Right cardiac atrium (tissue), 5 donors: ENCODE measurements around the gene NDFIP2. TPM values are rescaled to one million over a fixed set of nuclear protein-coding genes. Genes with fewer than 3 reads are reported as not detected.
A peak's percentile ranks its signal among the peaks of the same experiment; 100 is the strongest.

Experiments used
- ATAC-seq, 2 donors: fragments of 200-7000 bp; cut with Tn5 transposase; one replicate each; pipeline versions ENCODE4 v1.8.0 to v1.9.1; 2020; ENCODE audit warnings: moderate library complexity in 2 of 2, mild to moderate bottlenecking in 1 of 2
- DNase-seq, 3 donors: peaks; one replicate each; pipeline ENCODE4 v3.0.0-alpha.2; 2020
- H3K27ac ChIP-seq: one replicate; pipeline ENCODE4 v1.5.1; 2013; ENCODE audit warnings: mild to moderate bottlenecking, low read length, control low read depth, moderate library complexity
- H3K27me3 ChIP-seq: one replicate; pipeline ENCODE4 v1.6.1; 2013; ENCODE audit not compliant: control insufficient read depth, insufficient read depth
- H3K4me1 ChIP-seq: one replicate; pipeline ENCODE4 v1.6.1; 2013; ENCODE audit warnings: low read length; ENCODE audit not compliant: control insufficient read depth, insufficient read depth
- H3K4me3 ChIP-seq: one replicate; pipeline ENCODE4 v1.5.1; 2013; ENCODE audit warnings: low read length, control low read depth
- H3K9me3 ChIP-seq: one replicate; pipeline ENCODE4 v1.6.1; 2013; ENCODE audit warnings: low read length; ENCODE audit not compliant: control insufficient read depth
- WGBS: extraction: QIAGEN DNeasy Blood & Tissue Kit; methylation state at CpG from one replicate; pipeline ENCODE4 v1.1.7; 2013; 5-methylcytosine and 5-hydroxymethylcytosine counted together
- intact Hi-C, 4 donors: fragments of 100-400 bp; cut with DNase I; formaldehyde crosslinking; loops; one replicate each; pipeline versions ENCODE4 v1.11.0 to v1.14.0; 2022 to 2023
- polyA plus RNA-seq: library from polyadenylated mRNA; stranded (reverse); fragments of 200-250 nt; gene quantifications from one replicate; pipeline ENCODE4 v1.2.3, GENCODE V29; 2013
- total RNA-seq, 4 donors: library from RNA; stranded (reverse); fragmentation: NEBNext Ultra II Directional; extraction: Animal tissue kit (Norgen Biotek cat#: 25700); gene quantifications; one replicate each; pipeline ENCODE4 v1.2.1, GENCODE V29; 2021
- donor health status: healthy with polysubstance abuse.
- donor health status: DM: no; HTN: yes; CAD: no.
- donor health status: DM: no; HTN: no; CAD: no.
- donor health status: DM: no; HTN: yes; CAD: no; lungs with severe emphysema.
- donor health status: DM: yes; HTN: yes; CAD: no.

Gene NDFIP2
- total and polyA plus RNA-seq, 5 donors: 29.0 to 48.7 (median 40.1) TPM

DNA sequence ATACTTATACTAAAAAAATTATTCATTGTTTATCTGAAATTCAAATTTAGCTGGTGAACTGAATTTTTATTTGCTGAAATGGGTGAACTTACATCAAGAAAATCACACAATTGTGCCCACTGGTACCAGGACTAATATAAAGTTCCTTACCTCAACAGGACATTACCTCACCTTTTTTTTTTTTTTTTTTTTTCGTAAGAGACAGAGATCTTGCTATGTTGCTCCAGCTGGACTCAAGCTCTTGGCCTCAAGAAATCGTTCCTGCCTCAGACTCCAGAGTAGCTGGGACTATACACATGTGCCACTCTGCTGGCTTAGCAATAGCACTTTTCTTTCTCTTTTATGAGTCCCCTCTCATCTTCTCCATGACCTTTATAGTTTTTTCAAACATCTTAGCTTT lies 22.5 kb upstream of the NDFIP2 start:
- H3K9me3 ChIP-seq: no peaks in the 10 kb centered on the region
- intact Hi-C loops: no loop called here
- WGBS: 55% methylated on average over 2 of the region's 2 CpGs
- ATAC-seq (no peak), DNase-seq (no peak)
- no peaks in the 10 kb centered on the region for H3K27me3 ChIP-seq
- H3K27ac ChIP-seq: no peak overlapping the region
- no peaks in the 10 kb centered on the region for H3K4me1 ChIP-seq
- no peak overlapping the region for H3K4me3 ChIP-seq

DNA sequence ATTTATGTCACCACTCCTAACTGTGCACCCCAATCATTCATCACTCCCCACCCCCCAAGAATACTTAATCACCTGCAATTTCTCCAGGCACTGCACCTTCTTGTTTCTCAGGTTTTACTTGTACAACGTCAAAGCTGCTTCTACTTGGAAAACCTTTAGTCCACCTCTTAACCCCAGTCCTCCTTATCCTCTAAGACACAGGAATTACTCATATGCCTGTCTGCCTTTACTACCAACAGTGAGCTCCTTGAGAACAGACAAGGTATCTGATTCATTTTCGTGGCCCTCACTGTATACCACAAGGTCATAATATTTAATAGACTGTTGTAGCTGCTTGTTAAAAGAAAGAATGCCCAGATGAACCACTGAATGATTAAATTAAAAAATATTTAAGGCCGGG lies 21.0 kb upstream of the NDFIP2 start:
- no peaks in the 10 kb centered on the region for H3K9me3 ChIP-seq
- WGBS: 85% methylated on average over 3 of the region's 3 CpGs
- H3K27ac ChIP-seq: no peak overlapping the region
- DNase-seq: no peak
- H3K4me1 ChIP-seq: no peaks in the 10 kb centered on the region
- no peaks in the 10 kb centered on the region for H3K27me3 ChIP-seq
- intact Hi-C loops: no loop called here
- no peak overlapping the region for H3K4me3 ChIP-seq
- ATAC-seq: no peak

DNA sequence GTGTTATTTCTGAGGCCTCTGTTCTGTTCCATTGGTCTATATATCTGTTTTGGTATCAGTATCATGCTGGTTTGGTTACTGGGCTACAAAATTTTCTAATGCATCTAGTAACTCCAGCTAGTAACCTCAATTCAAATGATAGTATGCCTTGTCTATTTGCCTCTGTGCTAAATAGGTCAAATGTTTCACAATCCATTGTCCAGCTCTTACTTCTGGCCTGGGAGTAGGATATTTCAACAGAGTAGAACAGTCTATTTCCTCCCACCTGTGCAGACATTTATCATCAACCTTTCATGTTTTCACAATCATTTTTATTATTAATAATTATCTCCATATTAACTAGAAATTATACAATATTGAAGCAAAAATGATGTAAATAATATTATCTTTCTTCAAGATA lies 18.1 kb upstream of the NDFIP2 start:
- Histone ChIP-seq H3K27me3 (no peaks in the 10 kb centered on the region), H3K9me3 (no peaks in the 10 kb centered on the region), H3K27ac (no peak overlapping the region), H3K4me1 (no peaks in the 10 kb centered on the region), H3K4me3 (no peak overlapping the region)
- DNase-seq (no peak), ATAC-seq (no peak)
- intact Hi-C loops: no loop called here

DNA sequence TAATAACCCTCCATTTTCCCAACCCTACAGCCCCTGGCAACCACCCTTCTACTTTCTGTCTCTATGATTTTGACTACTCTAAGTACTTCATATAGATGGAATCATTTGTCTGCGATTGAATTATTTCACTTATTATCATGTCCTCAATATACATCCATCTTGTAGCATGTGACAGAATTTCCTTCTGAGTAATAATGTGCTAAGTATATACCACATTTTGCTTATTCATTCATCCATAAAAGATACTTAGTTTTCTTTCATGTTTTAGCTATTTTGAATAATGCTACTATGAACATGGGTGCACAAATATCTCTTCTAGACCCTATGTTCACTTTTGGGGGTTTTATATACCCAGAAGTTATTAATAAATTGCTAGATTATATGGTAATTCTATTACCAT lies 17.4 kb upstream of the NDFIP2 start:
- DNase-seq: no peak
- no peak overlapping the region for H3K27ac ChIP-seq
- no peaks in the 10 kb centered on the region for H3K27me3 ChIP-seq
- intact Hi-C loops: no loop called here
- H3K9me3 ChIP-seq: no peaks in the 10 kb centered on the region
- ATAC-seq: no peak
- H3K4me1 ChIP-seq: no peaks in the 10 kb centered on the region
- no peak overlapping the region for H3K4me3 ChIP-seq
- WGBS: 95% methylated on average over 1 of the region's 1 CpG

- 49% methylated on average over 2 of the region's 2 CpGs for WGBS
- no peak for ATAC-seq
- Histone ChIP-seq H3K27ac (no peak overlapping the region), H3K4me1 (no peaks in the 10 kb centered on the region), H3K4me3 (no peak overlapping the region), H3K9me3 (no peaks in the 10 kb centered on the region), H3K27me3 (no peaks in the 10 kb centered on the region)
- intact Hi-C loops: no loop called here
- no peak for DNase-seq
Observed at GRCh38 chr13:79466872-79467271, 14.1 kb upstream of the NDFIP2 start.

DNA sequence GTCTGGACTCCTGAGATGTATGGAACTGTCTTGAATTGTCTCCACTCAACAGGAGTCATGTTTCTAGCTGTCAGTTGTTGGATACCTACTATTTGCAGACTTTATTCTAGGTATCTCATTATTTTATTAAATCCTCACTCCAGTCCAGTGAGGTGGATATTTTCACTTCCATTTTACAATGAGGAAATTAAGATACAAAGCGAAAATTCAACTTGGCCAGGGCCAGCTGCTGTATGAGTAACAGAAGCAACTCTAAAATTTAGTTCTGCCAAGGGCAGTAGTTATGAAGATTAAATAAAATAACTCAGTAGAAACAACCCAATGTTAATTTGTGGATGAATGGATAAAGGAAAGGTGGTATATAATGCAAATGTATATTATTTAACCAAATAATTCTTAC lies 12.6 kb upstream of the NDFIP2 start:
- no peaks in the 10 kb centered on the region for H3K4me1 ChIP-seq
- 83% methylated on average over 1 of the region's 1 CpG for WGBS
- no peak for DNase-seq
- intact Hi-C loops: no loop called here
- no peak overlapping the region for H3K4me3 ChIP-seq
- H3K27me3 ChIP-seq: no peaks in the 10 kb centered on the region
- ATAC-seq: no peak
- no peak overlapping the region for H3K27ac ChIP-seq
- no peaks in the 10 kb centered on the region for H3K9me3 ChIP-seq

GRCh38 chr13:79468819-79469218 lies 12.1 kb upstream of the NDFIP2 start:
- WGBS: 85% methylated on average over 3 of the region's 3 CpGs
- no peak overlapping the region for H3K4me3 ChIP-seq

DNA sequence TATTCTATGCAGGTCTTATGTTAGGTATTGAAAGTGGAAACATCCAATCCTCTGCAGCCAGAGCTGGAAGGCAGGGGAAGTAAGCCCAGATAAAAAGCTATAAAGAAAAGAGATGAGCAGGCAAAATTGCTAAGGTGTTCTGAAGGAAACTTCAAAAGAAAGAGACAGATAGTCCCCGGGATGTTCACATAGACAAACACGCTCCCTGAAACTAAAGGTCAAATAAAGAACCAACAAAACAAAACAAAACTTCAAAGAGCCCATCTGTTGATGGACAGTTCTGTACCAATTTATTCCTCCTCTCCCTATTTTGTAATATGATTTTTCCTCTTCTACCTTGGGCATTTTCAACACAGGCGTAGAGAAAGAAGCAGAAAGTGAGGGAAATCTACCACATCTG lies 11.3 kb upstream of the NDFIP2 start:
- DNase-seq: no peak
- ATAC-seq: no peak
- no peaks in the 10 kb centered on the region for H3K27me3 ChIP-seq
- 85% methylated on average over 3 of the region's 3 CpGs for WGBS
- H3K9me3 ChIP-seq: no peaks in the 10 kb centered on the region
- H3K4me3 ChIP-seq: no peak overlapping the region
- H3K4me1 ChIP-seq: no peaks in the 10 kb centered on the region
- H3K27ac ChIP-seq: no peak overlapping the region
- intact Hi-C loops: no loop called here

More at GRCh38 chr13:79468819-79469218, 12.1 kb upstream of the NDFIP2 start:
- Histone ChIP-seq H3K4me1 (no peaks in the 10 kb centered on the region), H3K27me3 (no peaks in the 10 kb centered on the region), H3K9me3 (no peaks in the 10 kb centered on the region), H3K27ac (no peak overlapping the region)
- intact Hi-C loops: no loop called here
- no peak for ATAC-seq
- no peak for DNase-seq

GRCh38 chr13:79470666-79471065 lies 10.3 kb upstream of the NDFIP2 start:
- H3K27ac ChIP-seq: no peak overlapping the region
- no peak overlapping the region for H3K4me3 ChIP-seq
- no peaks in the 10 kb centered on the region for H3K9me3 ChIP-seq
- intact Hi-C loops: no loop called here
- DNase-seq: no peak
- 96% methylated on average over 2 of the region's 2 CpGs for WGBS
- H3K4me1 ChIP-seq: no peaks in the 10 kb centered on the region
- no peaks in the 10 kb centered on the region for H3K27me3 ChIP-seq
- ATAC-seq: no peak

DNA sequence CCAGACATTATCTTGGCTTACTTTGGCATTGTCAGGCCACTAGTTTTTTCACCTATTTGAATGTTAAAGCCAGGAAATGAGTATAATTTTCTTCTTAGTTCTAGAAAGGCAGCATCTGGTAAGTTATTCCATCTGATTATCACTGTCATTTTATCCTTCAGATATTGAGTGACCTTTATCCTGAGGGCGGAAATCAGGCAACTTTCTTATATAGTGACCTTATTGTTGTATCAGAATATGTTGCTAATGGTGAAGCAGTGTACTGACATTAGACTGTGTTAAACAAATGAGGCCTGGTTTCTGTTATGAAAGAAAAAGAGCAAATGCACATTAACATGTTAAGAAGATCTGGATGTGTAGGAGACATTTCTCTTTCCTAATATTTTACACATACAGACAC lies 5.4 kb upstream of the NDFIP2 start:
- no peak overlapping the region for H3K27ac ChIP-seq
- no peaks in the 10 kb centered on the region for H3K9me3 ChIP-seq
- H3K27me3 ChIP-seq: no peaks in the 10 kb centered on the region
- intact Hi-C loops: no loop called here
- 82% methylated on average over 1 of the region's 1 CpG for WGBS
- DNase-seq: no peak
- no peak overlapping the region for H3K4me3 ChIP-seq
- ATAC-seq: no peak
- H3K4me1 ChIP-seq: no peaks in the 10 kb centered on the region

GRCh38 chr13:79477968-79478367 lies 3.0 kb upstream of the NDFIP2 start:
- H3K27ac ChIP-seq: no peak overlapping the region
- DNase-seq (peak; percentile 21 to 75 (median 65)), ATAC-seq (peak; percentile 49 to 73)
- no peak overlapping the region for H3K4me3 ChIP-seq
- no peaks in the 10 kb centered on the region for H3K9me3 ChIP-seq
- no peaks in the 10 kb centered on the region for H3K4me1 ChIP-seq
- 36% methylated on average over 3 of the region's 3 CpGs for WGBS
- no peaks in the 10 kb centered on the region for H3K27me3 ChIP-seq
- intact Hi-C loops: no loop called here

DNA sequence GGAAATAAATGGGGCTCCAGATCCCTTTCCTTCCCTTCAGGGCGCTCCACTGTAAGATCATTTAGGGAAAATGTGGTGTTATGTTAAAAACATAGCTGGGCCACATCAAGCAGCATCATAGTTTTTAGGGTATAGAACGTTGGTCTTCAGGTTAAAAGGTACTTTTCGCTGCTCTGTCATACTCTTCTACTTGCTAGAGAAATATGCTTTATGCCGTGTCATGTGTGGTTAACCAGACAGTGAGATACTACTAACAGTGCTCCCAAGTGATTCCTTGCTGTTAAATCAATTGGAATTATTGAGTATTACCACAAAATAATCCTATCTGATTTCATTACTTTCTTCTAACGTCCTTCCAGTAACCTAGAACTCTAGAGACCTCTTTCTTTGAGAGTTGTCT lies 1.1 kb upstream of the NDFIP2 start:
- no peaks in the 10 kb centered on the region for H3K9me3 ChIP-seq
- ATAC-seq (no peak), DNase-seq (no peak)
- no peaks in the 10 kb centered on the region for H3K27me3 ChIP-seq
- H3K4me1 ChIP-seq: no peaks in the 10 kb centered on the region
- WGBS: 70% methylated on average over 5 of the region's 5 CpGs
- no peak overlapping the region for H3K27ac ChIP-seq
- H3K4me3 ChIP-seq: no peak overlapping the region
- intact Hi-C loops: loop anchor here (5.0 to 10.0 kb wide), 3 partner anchors 52 to 65 kb away; no protein-coding TSS in a partner anchor
